Cardiac fibroblast (primary cell): Measurements from ENCODE around the gene HIRIP3.

Experiments used
- DNase-seq, 2 donors: peaks; one replicate each; pipeline versions ENCODE4 v3.0.0 to v3.0.0-alpha.2; 2010; ENCODE audit warnings: low read depth in 2 of 2
- H3K4me3 ChIP-seq, 2 donors: replicated peaks in 1 of 2; 1 replicate in 1 of 2; 2 replicates in 1 of 2; pipeline ENCODE4 v1.5.1; 2011; ENCODE audit warnings: low read depth in 2 of 2, low read length in 2 of 2, mild to moderate bottlenecking in 2 of 2, moderate library complexity in 1 of 2
- TF ChIP-seq, protein P1 (sequence below): IDR thresholded peaks from one replicate; pipeline ENCODE4 v1.5.1; 2011; ENCODE audit warnings: low read depth, mild to moderate bottlenecking, low read length, inconsistent platforms

HIRIP3 gene

DNA sequence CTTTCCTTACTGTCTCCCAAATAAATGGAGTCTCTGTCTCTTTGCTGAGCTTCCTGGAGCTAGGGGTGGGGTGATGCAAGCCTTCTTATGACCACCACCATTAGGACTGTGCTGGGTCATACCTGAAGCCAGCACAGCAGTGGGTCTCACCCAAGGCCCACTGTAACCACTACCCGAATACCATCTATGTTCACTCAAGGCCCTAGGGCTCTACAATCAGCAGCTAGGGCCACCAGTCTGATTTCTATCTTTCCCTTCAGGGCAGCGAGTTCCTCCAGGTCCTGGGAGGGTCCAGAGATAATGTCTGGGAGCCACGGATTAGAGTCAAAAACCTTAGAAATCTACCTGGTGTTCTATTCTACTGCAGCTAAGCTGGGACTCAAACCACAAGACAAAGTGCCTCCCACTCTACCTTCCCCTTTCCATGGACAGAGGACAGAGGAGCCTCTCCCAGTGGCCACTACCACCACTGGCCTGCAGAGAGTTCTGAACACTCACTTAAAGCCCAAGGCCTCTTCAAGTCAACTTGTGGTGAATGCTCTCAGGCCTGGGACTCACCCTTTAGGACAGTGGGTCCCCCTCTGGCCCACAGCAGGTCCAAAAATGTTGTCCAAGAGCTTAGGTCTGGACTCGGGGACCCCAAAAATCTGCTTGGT lies 44.5 kb downstream of the HIRIP3 start:
- DNase-seq = no peak
- TF ChIP-seq, protein P1, sequence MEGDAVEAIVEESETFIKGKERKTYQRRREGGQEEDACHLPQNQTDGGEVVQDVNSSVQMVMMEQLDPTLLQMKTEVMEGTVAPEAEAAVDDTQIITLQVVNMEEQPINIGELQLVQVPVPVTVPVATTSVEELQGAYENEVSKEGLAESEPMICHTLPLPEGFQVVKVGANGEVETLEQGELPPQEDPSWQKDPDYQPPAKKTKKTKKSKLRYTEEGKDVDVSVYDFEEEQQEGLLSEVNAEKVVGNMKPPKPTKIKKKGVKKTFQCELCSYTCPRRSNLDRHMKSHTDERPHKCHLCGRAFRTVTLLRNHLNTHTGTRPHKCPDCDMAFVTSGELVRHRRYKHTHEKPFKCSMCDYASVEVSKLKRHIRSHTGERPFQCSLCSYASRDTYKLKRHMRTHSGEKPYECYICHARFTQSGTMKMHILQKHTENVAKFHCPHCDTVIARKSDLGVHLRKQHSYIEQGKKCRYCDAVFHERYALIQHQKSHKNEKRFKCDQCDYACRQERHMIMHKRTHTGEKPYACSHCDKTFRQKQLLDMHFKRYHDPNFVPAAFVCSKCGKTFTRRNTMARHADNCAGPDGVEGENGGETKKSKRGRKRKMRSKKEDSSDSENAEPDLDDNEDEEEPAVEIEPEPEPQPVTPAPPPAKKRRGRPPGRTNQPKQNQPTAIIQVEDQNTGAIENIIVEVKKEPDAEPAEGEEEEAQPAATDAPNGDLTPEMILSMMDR = no peak
- H3K4me3 ChIP-seq = no peak overlapping the region

DNA sequence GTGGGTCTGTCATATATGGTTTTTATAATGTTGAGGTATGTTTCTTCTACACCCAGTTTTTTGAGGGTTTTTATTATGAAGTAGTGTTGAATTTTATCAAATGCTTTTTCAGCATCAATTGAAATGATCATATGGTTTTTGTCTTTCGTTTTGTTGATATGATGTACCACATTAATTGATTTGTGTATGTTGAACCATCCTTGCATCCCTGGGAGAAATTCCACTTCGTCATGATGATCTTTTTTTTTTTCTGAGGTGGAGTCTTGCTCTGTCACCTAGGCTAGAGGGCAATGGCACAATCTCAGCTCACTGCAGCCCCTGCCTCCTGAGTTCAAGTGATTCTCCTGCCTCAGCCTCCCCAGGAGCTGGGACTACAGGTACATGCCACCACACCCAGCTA lies 47.5 kb downstream of the HIRIP3 start:
- DNase-seq = no peak
- no peak overlapping the region for H3K4me3 ChIP-seq
- TF ChIP-seq, protein P1 = no peak

DNA sequence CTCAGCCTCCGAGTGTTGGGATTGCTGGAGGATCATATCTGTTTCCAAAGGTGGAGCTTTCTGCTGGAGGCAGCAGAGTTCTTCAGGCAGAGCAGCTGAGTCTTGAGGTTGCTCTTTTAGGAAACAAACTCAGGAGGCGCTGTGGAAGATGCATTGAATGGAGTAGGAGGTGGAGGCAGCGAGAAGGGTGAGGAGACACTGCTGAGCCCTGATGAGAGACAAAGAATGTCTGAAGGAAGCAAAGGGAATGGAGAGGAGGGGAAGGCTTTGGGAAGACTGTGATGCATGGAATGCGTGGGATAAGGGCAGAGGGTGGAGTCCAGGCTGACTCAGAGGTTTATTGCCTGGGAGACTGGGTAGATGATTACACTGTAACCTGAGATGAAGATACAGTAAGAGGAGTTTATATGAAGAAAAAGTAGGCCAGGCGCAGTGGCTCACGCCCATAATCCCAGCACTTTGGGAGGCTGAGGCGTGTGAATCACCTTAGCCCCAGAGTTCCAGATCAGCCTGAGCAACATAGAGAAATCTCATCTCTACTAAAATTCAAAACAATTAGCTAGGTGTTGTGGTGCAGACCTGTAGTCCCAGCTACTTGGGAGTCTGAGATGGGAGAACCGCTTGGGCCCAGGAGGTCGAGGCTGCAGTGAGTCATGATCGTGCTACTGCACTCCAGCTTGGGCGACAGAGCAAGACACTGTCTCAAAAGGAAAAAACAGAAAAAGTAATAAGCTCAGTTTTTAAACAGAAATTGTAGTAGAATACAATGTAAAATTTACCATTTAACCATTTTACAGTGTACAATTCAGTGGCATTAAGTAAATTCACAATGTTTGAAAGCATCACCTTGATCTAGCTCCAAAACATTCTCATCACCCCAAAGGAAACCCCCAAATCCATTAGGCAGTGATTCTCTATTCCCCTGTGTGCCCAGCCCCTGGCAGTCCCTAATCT lies 51.3 kb downstream of the HIRIP3 start:
- peak; percentile 97 to 98 for DNase-seq
- H3K4me3 ChIP-seq = no peak overlapping the region
- TF ChIP-seq, protein P1 = peak; percentile 25
